GM23338 (cell line): ENCODE data around the gene C11orf52. TPM values are rescaled to one million over a fixed set of nuclear protein-coding genes. Genes with fewer than 3 reads are reported as not detected.

Experiments used
- ATAC-seq: fragments of 200-7000 bp; cut with Tn5 transposase; 3 replicates; pipeline ENCODE4 v1.9.1; 2020
- DNase-seq: peaks from one replicate; pipeline ENCODE4 v3.0.0-alpha.2; 2015; ENCODE audit warnings: low spot score
- H2AFZ ChIP-seq: fragments of 200-600 bp; sonication (generic); 2 replicates; pipeline ENCODE4 v1.8.0; 2016; ENCODE audit warnings: antibody characterized with exemption, mild to moderate bottlenecking, moderate library complexity
- H3F3A ChIP-seq: fragments of 200-600 bp; sonication (generic); replicated peaks from 2 replicates; pipeline ENCODE4 v1.8.0; 2017; ENCODE audit warnings: antibody characterized with exemption, mixed run types, low read depth
- H3K27ac ChIP-seq: fragments of 200-600 bp; sonication (generic); 2 replicates; pipeline ENCODE4 v1.6.1; 2016; ENCODE audit warnings: low read depth
- H3K27me3 ChIP-seq: fragments of 200-600 bp; sonication (generic); 2 replicates; pipeline ENCODE4 v1.8.0; 2016; ENCODE audit warnings: mild to moderate bottlenecking, mixed run types, moderate library complexity; ENCODE audit not compliant: insufficient read depth
- H3K36me3 ChIP-seq: fragments of 200-600 bp; sonication (generic); 2 replicates; pipeline ENCODE4 v1.8.0; 2016; ENCODE audit warnings: mild to moderate bottlenecking; ENCODE audit not compliant: insufficient read depth
- H3K4me1 ChIP-seq: fragments of 200-600 bp; sonication (generic); 2 replicates; pipeline ENCODE4 v1.8.0; 2016; ENCODE audit warnings: mild to moderate bottlenecking, moderate library complexity; ENCODE audit not compliant: insufficient read depth
- H3K4me2 ChIP-seq: fragments of 200-600 bp; sonication (generic); 2 replicates; pipeline ENCODE4 v1.7.1; 2017; ENCODE audit warnings: mixed run types
- H3K4me3 ChIP-seq: fragments of 200-600 bp; sonication (generic); 2 replicates; pipeline ENCODE4 v1.6.1; 2016; ENCODE audit warnings: mixed run types
- H3K79me2 ChIP-seq: fragments of 200-600 bp; sonication (generic); replicated peaks from 2 replicates; pipeline ENCODE4 v1.8.0; 2017; ENCODE audit warnings: mild to moderate bottlenecking; ENCODE audit not compliant: insufficient read depth
- H3K9me2 ChIP-seq: fragments of 200-600 bp; sonication (generic); 2 replicates; pipeline ENCODE4 v1.8.0; 2017; ENCODE audit not compliant: insufficient read depth
- H4K20me1 ChIP-seq: fragments of 200-600 bp; sonication (generic); replicated peaks from 2 replicates; pipeline ENCODE4 v1.8.0; 2017; ENCODE audit warnings: mild to moderate bottlenecking; ENCODE audit not compliant: insufficient read depth
- H3K27ac Mint-ChIP-seq: 2 replicates; pipeline ENCODE4 v1.8.0; 2020; ENCODE audit warnings: inconsistent platforms, mild to moderate bottlenecking, moderate library complexity, mixed read lengths
- H3K27me3 Mint-ChIP-seq: 3 replicates; pipeline ENCODE4 v1.8.0; 2022; ENCODE audit warnings: low read depth, mild to moderate bottlenecking, moderate library complexity, mixed read lengths, inconsistent platforms; ENCODE audit not compliant: insufficient read depth, poor library complexity
- H3K36me3 Mint-ChIP-seq: 3 replicates; pipeline ENCODE4 v1.8.0; 2021; ENCODE audit warnings: low read depth, mild to moderate bottlenecking, inconsistent platforms, moderate library complexity, mixed read lengths
- H3K4me1 Mint-ChIP-seq: 3 replicates; pipeline ENCODE4 v1.8.0; 2020; ENCODE audit warnings: mild to moderate bottlenecking, inconsistent platforms, mixed read lengths
- H3K4me3 Mint-ChIP-seq: 3 replicates; pipeline ENCODE4 v1.8.0; 2021; ENCODE audit warnings: moderate library complexity, mild to moderate bottlenecking, inconsistent platforms, mixed read lengths
- H3K9me3 Mint-ChIP-seq: 3 replicates; pipeline ENCODE4 v1.8.0; 2020; ENCODE audit warnings: moderate library complexity, mild to moderate bottlenecking, inconsistent platforms, mixed read lengths
- CREB1 ChIP-seq: fragments of 250-450 bp; sonication (Bioruptor Pico); IDR thresholded peaks from 2 replicates; pipeline ENCODE4 v1.5.0; 2020; ENCODE audit warnings: low read depth, mild to moderate bottlenecking, moderate library complexity
- EZH2 ChIP-seq: fragments of 200-600 bp; sonication (generic); IDR thresholded peaks from one replicate; pipeline ENCODE4 v1.8.0; 2017; ENCODE audit warnings: antibody characterized with exemption, mild to moderate bottlenecking, low read depth; ENCODE audit not compliant: unreplicated experiment
- EZH2phosphoT487 ChIP-seq: fragments of 200-600 bp; sonication (generic); IDR thresholded peaks from one replicate; pipeline ENCODE4 v1.8.1; 2018; ENCODE audit warnings: antibody characterized with exemption; ENCODE audit not compliant: unreplicated experiment
- JUNB ChIP-seq: IDR thresholded peaks from one replicate; pipeline ENCODE4 v1.6.1; 2016; ENCODE audit warnings: antibody characterized with exemption; ENCODE audit not compliant: unreplicated experiment
- NANOG ChIP-seq: IDR thresholded peaks from 2 replicates; pipeline ENCODE4 v1.6.1; 2016; ENCODE audit warnings: antibody characterized with exemption, borderline replicate concordance
- POLR2AphosphoS5 ChIP-seq: IDR thresholded peaks from 2 replicates; pipeline ENCODE4 v1.6.1; 2016; ENCODE audit warnings: antibody characterized with exemption, low read depth
- STAT1 ChIP-seq: IDR thresholded peaks from one replicate; pipeline ENCODE4 v1.6.1; 2016; ENCODE audit warnings: antibody characterized with exemption; ENCODE audit not compliant: unreplicated experiment
- ZNF114 ChIP-seq: fragments of 250-450 bp; sonication (Bioruptor Pico); IDR thresholded peaks from 2 replicates; pipeline ENCODE4 v1.5.0; 2020; ENCODE audit warnings: mild to moderate bottlenecking, moderate library complexity
- ZNF331 ChIP-seq: fragments of 250-450 bp; sonication (Bioruptor Pico); IDR thresholded peaks from 2 replicates; pipeline ENCODE4 v1.5.0; 2020; ENCODE audit warnings: low read depth, mild to moderate bottlenecking, moderate library complexity
- polyA plus RNA-seq: library from polyadenylated mRNA; unstranded; fragments of >200 nt; fragmentation: Nextera tagmentation; extraction: Ambion mirVana; gene quantifications from 2 replicates; pipeline ENCODE4 v1.2.1, GENCODE V29; 2016
- total RNA-seq: library from RNA; depleted of rRNA; stranded (reverse); fragments of >200 nt; shearing (Covaris generic); gene quantifications from 2 replicates; pipeline ENCODE4 v1.2.3, GENCODE V29; 2014
- TF ChIP-seq, protein P1 (sequence below), 2 experiments: fragments of 200-600 bp in 1 of 2; sonication (generic) in 1 of 2; conservative IDR thresholded peaks; 2 replicates each; pipeline versions ENCODE4 v1.5.1 to v1.6.1; 2016 to 2017; ENCODE audit warnings: antibody characterized with exemption in 2 of 2, low read depth in 2 of 2, mild to moderate bottlenecking in 2 of 2, moderate library complexity in 1 of 2
- TF ChIP-seq, protein P2 (sequence below): IDR thresholded peaks from 2 replicates; pipeline ENCODE4 v1.6.1; 2016; ENCODE audit warnings: antibody characterized with exemption
- TF ChIP-seq, protein P3 (sequence below): IDR thresholded peaks from one replicate; pipeline ENCODE4 v1.6.1; 2018; ENCODE audit warnings: antibody characterized with exemption; ENCODE audit not compliant: unreplicated experiment
- TF ChIP-seq, protein P4 (sequence below): fragments of 250-450 bp; sonication (Bioruptor Pico); IDR thresholded peaks from 2 replicates; pipeline ENCODE4 v1.5.0; 2020; ENCODE audit warnings: mild to moderate bottlenecking, moderate library complexity

C11orf52 gene
- total and polyA plus RNA-seq, 2 experiments from 2014 or later = 1.0 to 4.1 TPM

DNA sequence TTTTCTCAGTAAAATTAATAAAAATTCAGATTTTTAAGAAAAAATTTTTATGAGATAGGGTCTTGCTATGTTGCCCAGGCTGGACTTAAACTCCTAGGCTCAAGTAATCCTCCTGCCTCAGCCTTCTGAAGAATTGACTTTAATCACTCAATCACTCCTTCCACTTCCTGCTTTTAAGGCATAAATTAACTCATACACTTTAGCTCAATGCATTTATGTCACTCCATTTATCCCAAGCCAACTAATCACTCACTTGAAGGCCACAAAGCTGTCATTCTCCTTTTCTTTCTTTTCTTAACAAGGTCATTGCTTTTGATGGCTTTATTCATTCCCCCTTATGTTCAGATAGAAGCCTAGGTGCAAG lies 48.2 kb upstream of the C11orf52 start:
- Mint-ChIP-seq H3K9me3 (no peaks in the 10 kb centered on the region), H3K36me3 (peaks cover 13% of the 10 kb centered on the region), H3K4me1 (peaks cover 11% of the 10 kb centered on the region; the same call in 2 of the 3 replicates), H3K4me3 (peak overlapping the region; percentile 95), H3K27ac (0 out of 2 replicates have a peak overlapping the region, but pooled peaks have one; percentile 54), H3K27me3 (peaks cover 6% of the 10 kb centered on the region)
- Histone ChIP-seq H4K20me1 (no peaks in the 10 kb centered on the region), H3K79me2 (no peaks in the 10 kb centered on the region), H3K4me2 (peak overlapping the region; percentile 79), H3K9me2 (no peaks in the 10 kb centered on the region), H3K4me1 (peaks cover 12% of the 10 kb centered on the region; the same call in 1 of the 2 replicates), H3K27ac (no peak overlapping the region), H3K27me3 (no peaks in the 10 kb centered on the region), H3K4me3 (peak overlapping the region; percentile 80), H3F3A (no peaks in the 10 kb centered on the region), H2AFZ (peak overlapping the region; percentile 95), H3K36me3 (0 out of 2 replicates have a peak, but pooled peaks cover 6% of the 10 kb centered on the region)
- no peak for TF ChIP-seq CREB1 (CRISPR knock-in tag)
- TF ChIP-seq EZH2 = no peak
- TF ChIP-seq, protein P1, sequence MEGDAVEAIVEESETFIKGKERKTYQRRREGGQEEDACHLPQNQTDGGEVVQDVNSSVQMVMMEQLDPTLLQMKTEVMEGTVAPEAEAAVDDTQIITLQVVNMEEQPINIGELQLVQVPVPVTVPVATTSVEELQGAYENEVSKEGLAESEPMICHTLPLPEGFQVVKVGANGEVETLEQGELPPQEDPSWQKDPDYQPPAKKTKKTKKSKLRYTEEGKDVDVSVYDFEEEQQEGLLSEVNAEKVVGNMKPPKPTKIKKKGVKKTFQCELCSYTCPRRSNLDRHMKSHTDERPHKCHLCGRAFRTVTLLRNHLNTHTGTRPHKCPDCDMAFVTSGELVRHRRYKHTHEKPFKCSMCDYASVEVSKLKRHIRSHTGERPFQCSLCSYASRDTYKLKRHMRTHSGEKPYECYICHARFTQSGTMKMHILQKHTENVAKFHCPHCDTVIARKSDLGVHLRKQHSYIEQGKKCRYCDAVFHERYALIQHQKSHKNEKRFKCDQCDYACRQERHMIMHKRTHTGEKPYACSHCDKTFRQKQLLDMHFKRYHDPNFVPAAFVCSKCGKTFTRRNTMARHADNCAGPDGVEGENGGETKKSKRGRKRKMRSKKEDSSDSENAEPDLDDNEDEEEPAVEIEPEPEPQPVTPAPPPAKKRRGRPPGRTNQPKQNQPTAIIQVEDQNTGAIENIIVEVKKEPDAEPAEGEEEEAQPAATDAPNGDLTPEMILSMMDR (conservative IDR thresholded peaks at IDR 0.05; ENCODE audit: low read depth in 2 of 2) = no peak
- TF ChIP-seq, protein P2, sequence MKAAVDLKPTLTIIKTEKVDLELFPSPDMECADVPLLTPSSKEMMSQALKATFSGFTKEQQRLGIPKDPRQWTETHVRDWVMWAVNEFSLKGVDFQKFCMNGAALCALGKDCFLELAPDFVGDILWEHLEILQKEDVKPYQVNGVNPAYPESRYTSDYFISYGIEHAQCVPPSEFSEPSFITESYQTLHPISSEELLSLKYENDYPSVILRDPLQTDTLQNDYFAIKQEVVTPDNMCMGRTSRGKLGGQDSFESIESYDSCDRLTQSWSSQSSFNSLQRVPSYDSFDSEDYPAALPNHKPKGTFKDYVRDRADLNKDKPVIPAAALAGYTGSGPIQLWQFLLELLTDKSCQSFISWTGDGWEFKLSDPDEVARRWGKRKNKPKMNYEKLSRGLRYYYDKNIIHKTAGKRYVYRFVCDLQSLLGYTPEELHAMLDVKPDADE = no peak
- no peak for TF ChIP-seq POLR2AphosphoS5
- TF ChIP-seq, protein P3, sequence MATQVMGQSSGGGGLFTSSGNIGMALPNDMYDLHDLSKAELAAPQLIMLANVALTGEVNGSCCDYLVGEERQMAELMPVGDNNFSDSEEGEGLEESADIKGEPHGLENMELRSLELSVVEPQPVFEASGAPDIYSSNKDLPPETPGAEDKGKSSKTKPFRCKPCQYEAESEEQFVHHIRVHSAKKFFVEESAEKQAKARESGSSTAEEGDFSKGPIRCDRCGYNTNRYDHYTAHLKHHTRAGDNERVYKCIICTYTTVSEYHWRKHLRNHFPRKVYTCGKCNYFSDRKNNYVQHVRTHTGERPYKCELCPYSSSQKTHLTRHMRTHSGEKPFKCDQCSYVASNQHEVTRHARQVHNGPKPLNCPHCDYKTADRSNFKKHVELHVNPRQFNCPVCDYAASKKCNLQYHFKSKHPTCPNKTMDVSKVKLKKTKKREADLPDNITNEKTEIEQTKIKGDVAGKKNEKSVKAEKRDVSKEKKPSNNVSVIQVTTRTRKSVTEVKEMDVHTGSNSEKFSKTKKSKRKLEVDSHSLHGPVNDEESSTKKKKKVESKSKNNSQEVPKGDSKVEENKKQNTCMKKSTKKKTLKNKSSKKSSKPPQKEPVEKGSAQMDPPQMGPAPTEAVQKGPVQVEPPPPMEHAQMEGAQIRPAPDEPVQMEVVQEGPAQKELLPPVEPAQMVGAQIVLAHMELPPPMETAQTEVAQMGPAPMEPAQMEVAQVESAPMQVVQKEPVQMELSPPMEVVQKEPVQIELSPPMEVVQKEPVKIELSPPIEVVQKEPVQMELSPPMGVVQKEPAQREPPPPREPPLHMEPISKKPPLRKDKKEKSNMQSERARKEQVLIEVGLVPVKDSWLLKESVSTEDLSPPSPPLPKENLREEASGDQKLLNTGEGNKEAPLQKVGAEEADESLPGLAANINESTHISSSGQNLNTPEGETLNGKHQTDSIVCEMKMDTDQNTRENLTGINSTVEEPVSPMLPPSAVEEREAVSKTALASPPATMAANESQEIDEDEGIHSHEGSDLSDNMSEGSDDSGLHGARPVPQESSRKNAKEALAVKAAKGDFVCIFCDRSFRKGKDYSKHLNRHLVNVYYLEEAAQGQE = no peak
- TF ChIP-seq, protein P4, sequence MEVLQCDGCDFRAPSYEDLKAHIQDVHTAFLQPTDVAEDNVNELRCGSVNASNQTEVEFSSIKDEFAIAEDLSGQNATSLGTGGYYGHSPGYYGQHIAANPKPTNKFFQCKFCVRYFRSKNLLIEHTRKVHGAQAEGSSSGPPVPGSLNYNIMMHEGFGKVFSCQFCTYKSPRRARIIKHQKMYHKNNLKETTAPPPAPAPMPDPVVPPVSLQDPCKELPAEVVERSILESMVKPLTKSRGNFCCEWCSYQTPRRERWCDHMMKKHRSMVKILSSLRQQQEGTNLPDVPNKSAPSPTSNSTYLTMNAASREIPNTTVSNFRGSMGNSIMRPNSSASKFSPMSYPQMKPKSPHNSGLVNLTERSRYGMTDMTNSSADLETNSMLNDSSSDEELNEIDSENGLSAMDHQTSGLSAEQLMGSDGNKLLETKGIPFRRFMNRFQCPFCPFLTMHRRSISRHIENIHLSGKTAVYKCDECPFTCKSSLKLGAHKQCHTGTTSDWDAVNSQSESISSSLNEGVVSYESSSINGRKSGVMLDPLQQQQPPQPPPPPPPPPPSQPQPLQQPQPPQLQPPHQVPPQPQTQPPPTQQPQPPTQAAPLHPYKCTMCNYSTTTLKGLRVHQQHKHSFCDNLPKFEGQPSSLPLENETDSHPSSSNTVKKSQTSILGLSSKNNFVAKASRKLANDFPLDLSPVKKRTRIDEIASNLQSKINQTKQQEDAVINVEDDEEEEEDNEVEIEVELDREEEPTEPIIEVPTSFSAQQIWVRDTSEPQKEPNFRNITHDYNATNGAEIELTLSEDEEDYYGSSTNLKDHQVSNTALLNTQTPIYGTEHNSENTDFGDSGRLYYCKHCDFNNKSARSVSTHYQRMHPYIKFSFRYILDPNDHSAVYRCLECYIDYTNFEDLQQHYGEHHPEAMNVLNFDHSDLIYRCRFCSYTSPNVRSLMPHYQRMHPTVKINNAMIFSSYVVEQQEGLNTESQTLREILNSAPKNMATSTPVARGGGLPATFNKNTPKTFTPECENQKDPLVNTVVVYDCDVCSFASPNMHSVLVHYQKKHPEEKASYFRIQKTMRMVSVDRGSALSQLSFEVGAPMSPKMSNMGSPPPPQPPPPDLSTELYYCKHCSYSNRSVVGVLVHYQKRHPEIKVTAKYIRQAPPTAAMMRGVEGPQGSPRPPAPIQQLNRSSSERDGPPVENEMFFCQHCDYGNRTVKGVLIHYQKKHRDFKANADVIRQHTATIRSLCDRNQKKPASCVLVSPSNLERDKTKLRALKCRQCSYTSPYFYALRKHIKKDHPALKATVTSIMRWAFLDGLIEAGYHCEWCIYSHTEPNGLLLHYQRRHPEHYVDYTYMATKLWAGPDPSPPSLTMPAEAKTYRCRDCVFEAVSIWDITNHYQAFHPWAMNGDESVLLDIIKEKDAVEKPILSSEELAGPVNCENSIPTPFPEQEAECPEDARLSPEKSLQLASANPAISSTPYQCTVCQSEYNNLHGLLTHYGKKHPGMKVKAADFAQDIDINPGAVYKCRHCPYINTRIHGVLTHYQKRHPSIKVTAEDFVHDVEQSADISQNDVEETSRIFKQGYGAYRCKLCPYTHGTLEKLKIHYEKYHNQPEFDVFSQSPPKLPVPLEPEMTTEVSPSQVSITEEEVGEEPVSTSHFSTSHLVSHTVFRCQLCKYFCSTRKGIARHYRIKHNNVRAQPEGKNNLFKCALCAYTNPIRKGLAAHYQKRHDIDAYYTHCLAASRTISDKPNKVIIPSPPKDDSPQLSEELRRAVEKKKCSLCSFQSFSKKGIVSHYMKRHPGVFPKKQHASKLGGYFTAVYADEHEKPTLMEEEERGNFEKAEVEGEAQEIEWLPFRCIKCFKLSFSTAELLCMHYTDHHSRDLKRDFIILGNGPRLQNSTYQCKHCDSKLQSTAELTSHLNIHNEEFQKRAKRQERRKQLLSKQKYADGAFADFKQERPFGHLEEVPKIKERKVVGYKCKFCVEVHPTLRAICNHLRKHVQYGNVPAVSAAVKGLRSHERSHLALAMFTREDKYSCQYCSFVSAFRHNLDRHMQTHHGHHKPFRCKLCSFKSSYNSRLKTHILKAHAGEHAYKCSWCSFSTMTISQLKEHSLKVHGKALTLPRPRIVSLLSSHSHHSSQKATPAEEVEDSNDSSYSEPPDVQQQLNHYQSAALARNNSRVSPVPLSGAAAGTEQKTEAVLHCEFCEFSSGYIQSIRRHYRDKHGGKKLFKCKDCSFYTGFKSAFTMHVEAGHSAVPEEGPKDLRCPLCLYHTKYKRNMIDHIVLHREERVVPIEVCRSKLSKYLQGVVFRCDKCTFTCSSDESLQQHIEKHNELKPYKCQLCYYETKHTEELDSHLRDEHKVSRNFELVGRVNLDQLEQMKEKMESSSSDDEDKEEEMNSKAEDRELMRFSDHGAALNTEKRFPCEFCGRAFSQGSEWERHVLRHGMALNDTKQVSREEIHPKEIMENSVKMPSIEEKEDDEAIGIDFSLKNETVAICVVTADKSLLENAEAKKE = no peak
- TF ChIP-seq JUNB = no peak
- TF ChIP-seq ZNF114 (CRISPR knock-in tag) = no peak
- TF ChIP-seq STAT1 = no peak
- no peak for TF ChIP-seq NANOG
- no peak for TF ChIP-seq ZNF331 (CRISPR knock-in tag)
- TF ChIP-seq EZH2phosphoT487 = no peak
- DNase-seq (no peak), ATAC-seq (no peak)
